D721Med (cell line): ENCODE results near the gene STAB2.

Source experiments
- DNase-seq: peaks from one replicate; pipeline ENCODE4 v3.0.0; 2011; ENCODE audit warnings: low spot score; ENCODE audit not compliant: insufficient read length
- FAIRE-seq: peaks from 2 replicates; lab custom pipeline; 2011; peaks lifted over from hg19 to GRCh38; lab: Jason Lieb, UNC
- CTCF ChIP-seq: IDR thresholded peaks from 2 replicates; pipeline ENCODE4 v1.5.1; 2012; ENCODE audit warnings: mild to moderate bottlenecking, control low read depth; ENCODE audit not compliant: insufficient read depth; ENCODE audit errors: missing control alignments

STAB2 gene

DNA sequence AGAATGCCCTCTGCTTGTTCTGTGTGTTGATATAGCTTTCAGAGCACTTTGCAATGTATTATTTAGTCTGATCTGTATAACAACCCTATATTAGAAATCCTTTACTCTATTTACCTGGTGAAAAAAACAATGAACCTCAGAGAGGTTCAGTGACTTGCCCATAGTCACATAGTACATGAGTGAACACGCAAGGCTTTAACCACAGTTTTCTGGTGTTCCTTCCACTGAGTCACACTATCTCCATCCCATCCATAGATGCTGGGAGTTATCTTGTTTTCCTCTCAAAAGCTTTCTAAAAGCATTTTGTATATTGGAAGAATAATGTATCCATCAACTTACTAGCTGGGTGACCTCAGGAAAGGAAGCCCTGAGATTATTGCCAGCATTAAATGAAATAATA lies 149.5 kb downstream of the STAB2 start:
- TF ChIP-seq CTCF, result no peak
- FAIRE-seq (no peak), DNase-seq (no peak)

- FAIRE-seq (no peak), DNase-seq (no peak)
- TF ChIP-seq CTCF, result no peak
Measured at GRCh38 chr12:103737881-103738280, 150.8 kb downstream of the STAB2 start.

GRCh38 chr12:103742349-103742932 lies 155.4 kb downstream of the STAB2 start:
- FAIRE-seq (no peak), DNase-seq (no peak)
- TF ChIP-seq CTCF, result no peak

- no peak for FAIRE-seq
- no peak for TF ChIP-seq CTCF
Measured at GRCh38 chr12:103743788-103744187, 156.7 kb downstream of the STAB2 start.

GRCh38 chr12:103745962-103746361 lies 158.9 kb downstream of the STAB2 start:
- DNase-seq, result no peak
- TF ChIP-seq CTCF, result no peak
- no peak for FAIRE-seq

More at GRCh38 chr12:103743788-103744187, 156.7 kb downstream of the STAB2 start:
- no peak for DNase-seq

DNA sequence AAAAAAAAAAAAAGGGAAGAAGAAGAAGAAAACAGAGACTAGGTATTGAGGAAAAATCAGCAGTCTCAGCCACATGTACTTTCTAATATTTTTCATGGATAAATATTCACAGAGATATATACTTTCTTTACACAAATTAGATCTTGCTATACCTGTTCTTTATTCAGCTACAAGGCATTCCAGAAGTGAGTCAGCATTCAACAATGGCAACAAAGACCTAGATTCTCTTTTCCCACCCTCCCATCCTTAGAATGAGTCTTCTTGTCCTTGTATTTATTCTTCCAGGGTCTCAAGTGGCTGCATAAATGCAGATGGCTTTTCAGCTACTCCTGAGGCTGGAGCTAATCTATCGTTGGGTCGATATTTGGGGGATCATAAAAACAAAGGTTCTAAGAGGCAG lies 160.9 kb downstream of the STAB2 start:
- no peak for FAIRE-seq
- TF ChIP-seq CTCF, result no peak
- DNase-seq, result no peak

- TF ChIP-seq CTCF, result no peak
- DNase-seq (no peak), FAIRE-seq (no peak)
Measured at GRCh38 chr12:103748875-103749274, 161.8 kb downstream of the STAB2 start.
